Activated CD4-positive, alpha-beta memory T cell treated with anti-CD3 and anti-CD28 coated beads for 36 hours (primary cell): ENCODE results near the gene RNU7-1. TPM values are rescaled to one million over a fixed set of nuclear protein-coding genes. Genes with fewer than 3 reads are reported as not detected.
A peak's percentile ranks its signal among the peaks of the same experiment; 100 is the strongest.

ENCODE experiments used
- CTCF ChIA-PET: fragments of 350-600 bp; sonication (Branson Sonifier 250); formaldehyde crosslinking; loops from one replicate; lab custom pipeline; 2021; ENCODE audit warnings: antibody characterized with exemption, inconsistent platforms; lab: Charles Lee
- POLR2A ChIA-PET: fragments of 350-600 bp; sonication (Branson Sonifier 250); formaldehyde crosslinking; loops from one replicate; lab custom pipeline; 2021; ENCODE audit warnings: antibody characterized with exemption; lab: Charles Lee
- DNase-seq: peaks from one replicate; pipeline ENCODE4 v3.0.0-alpha.2; 2020
- H3K27ac Mint-ChIP-seq: one replicate; pipeline ENCODE4 v1.8.0; 2021; ENCODE audit warnings: mixed read lengths
- H3K27me3 Mint-ChIP-seq: one replicate; pipeline ENCODE4 v1.8.0; 2021; ENCODE audit warnings: mixed read lengths
- H3K36me3 Mint-ChIP-seq: one replicate; pipeline ENCODE4 v1.8.0; 2021; ENCODE audit warnings: mixed read lengths
- H3K4me1 Mint-ChIP-seq: one replicate; pipeline ENCODE4 v1.8.0; 2021; ENCODE audit warnings: low read depth, mixed read lengths
- H3K4me3 Mint-ChIP-seq: one replicate; pipeline ENCODE4 v1.8.0; 2021; ENCODE audit warnings: mild to moderate bottlenecking, mixed read lengths
- H3K9me3 Mint-ChIP-seq: one replicate; pipeline ENCODE4 v1.8.0; 2021; ENCODE audit warnings: mixed read lengths
- intact Hi-C: fragments of 100-400 bp; cut with micrococcal nuclease; formaldehyde crosslinking; loops from one replicate; pipeline ENCODE4 v1.15.1; 2023
- total RNA-seq, 2 experiments: library from RNA; stranded (reverse); gene quantifications; one replicate each; pipeline ENCODE4 v1.2.3, GENCODE V29; 2021

RNU7-1 gene
- total RNA-seq, 2 experiments from 2014 or later, result not detected

- intact Hi-C loops, result no loop called here
- ChIA-PET POLR2A (interaction anchor here (0.8 to 13.2 kb wide), 3 partner anchors 7 to 103 kb away, joined by 3 to 507 read pairs (median 8); partner anchors contain the start of genes C12orf57, PTPN6 and RNU7-1), CTCF (interaction anchor here (0.6 to 15.9 kb wide), 5 partner anchors 5 to 17 kb away, joined by 3 to 586 read pairs (median 3); partner anchors contain the start of genes C12orf57, PTPN6 and RNU7-1)
- Mint-ChIP-seq H3K36me3 (peaks cover 76% of the 10 kb centered on the region), H3K27ac (peak overlapping the region; percentile 97), H3K27me3 (no peaks in the 10 kb centered on the region), H3K4me3 (peak overlapping the region; percentile 98), H3K4me1 (peaks cover 71% of the 10 kb centered on the region), H3K9me3 (no peaks in the 10 kb centered on the region)
- DNase-seq, result no peak
These were observed 10.9 kb downstream of the RNU7-1 start for GRCh38 chr12:6954316-6955107.

DNA sequence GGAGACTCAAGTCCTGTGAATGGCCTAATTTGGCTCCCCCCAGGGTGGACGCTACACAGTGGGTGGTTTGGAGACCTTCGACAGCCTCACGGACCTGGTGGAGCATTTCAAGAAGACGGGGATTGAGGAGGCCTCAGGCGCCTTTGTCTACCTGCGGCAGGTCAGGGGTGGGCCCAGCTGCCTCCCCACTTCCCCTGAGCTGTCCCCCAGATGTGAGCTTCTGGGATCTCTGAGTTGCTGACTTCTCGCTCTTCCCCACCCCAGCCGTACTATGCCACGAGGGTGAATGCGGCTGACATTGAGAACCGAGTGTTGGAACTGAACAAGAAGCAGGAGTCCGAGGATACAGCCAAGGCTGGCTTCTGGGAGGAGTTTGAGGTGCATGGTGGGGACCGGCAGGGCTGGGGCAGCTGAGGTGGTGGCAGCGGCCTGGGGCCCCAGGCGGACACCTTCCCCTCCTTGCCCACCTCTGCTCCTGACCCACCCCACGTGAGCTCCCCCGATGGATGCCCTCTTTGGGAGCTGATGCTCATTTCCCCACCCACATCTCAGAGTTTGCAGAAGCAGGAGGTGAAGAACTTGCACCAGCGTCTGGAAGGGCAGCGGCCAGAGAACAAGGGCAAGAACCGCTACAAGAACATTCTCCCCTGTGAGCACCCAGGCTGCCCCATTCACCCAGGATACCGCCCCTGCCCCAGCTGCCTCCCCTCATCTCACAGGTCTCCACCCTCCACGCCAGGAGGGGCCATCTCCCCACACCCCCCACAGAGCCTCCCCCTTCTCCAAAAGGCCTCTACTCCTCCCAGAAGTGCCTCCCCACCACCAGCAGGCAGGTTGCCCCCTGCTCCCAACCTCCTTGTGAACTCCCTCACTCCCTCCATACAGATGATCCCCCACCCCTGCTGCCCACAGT, 11.7 kb downstream of the RNU7-1 start:
- ChIA-PET CTCF (interaction anchor here (0.6 to 15.9 kb wide), 6 partner anchors 5 to 83 kb away, joined by 3 to 586 read pairs (median 3); partner anchors contain the start of genes C12orf57, PTPN6 and RNU7-1), POLR2A (interaction anchor here (0.6 to 13.2 kb wide), 3 partner anchors 8 to 103 kb away, joined by 3 to 507 read pairs (median 8); partner anchors contain the start of genes C12orf57, PTPN6 and RNU7-1)
- Mint-ChIP-seq H3K36me3 (peaks cover 82% of the 10 kb centered on the region), H3K27ac (peak overlapping the region; percentile 97), H3K27me3 (no peaks in the 10 kb centered on the region), H3K4me3 (peak overlapping the region; percentile 98), H3K4me1 (peaks cover 71% of the 10 kb centered on the region), H3K9me3 (no peaks in the 10 kb centered on the region)
- no peak for DNase-seq
- intact Hi-C loops, result no loop called here

GRCh38 chr12:6956021-6956727, 12.6 kb downstream of the RNU7-1 start:
- DNase-seq, result peak; percentile 56
- no peaks in the 10 kb centered on the region for H3K27me3 Mint-ChIP-seq
- peaks cover 75% of the 10 kb centered on the region for H3K4me1 Mint-ChIP-seq
- peak overlapping the region; percentile 98 for H3K4me3 Mint-ChIP-seq
- intact Hi-C loops, result no loop called here
- POLR2A ChIA-PET, result interaction anchor here (0.6 to 13.2 kb wide), 4 partner anchors 8 to 103 kb away, joined by 3 to 507 read pairs (median 6); partner anchors contain the start of genes C12orf57, PTPN6 and RNU7-1
- H3K9me3 Mint-ChIP-seq, result no peaks in the 10 kb centered on the region
- H3K27ac Mint-ChIP-seq, result peak overlapping the region; percentile 97
- peaks cover 86% of the 10 kb centered on the region for H3K36me3 Mint-ChIP-seq
- CTCF ChIA-PET, result interaction anchor here (1.0 to 15.9 kb wide), 5 partner anchors 4 to 84 kb away, joined by 3 to 586 read pairs (median 63); partner anchors contain the start of genes C12orf57, PTPN6 and RNU7-1

- peaks cover 88% of the 10 kb centered on the region for H3K36me3 Mint-ChIP-seq
These were observed 13.6 kb downstream of the RNU7-1 start for GRCh38 chr12:6957151-6957701.

GRCh38 chr12:6957741-6958608, 14.4 kb downstream of the RNU7-1 start:
- Mint-ChIP-seq H3K9me3 (no peaks in the 10 kb centered on the region), H3K27me3 (no peaks in the 10 kb centered on the region), H3K4me3 (peak overlapping the region; percentile 98), H3K36me3 (peaks cover 80% of the 10 kb centered on the region), H3K27ac (peak overlapping the region; percentile 97), H3K4me1 (peaks cover 93% of the 10 kb centered on the region)
- intact Hi-C loops, result no loop called here
- ChIA-PET CTCF (interaction anchor here (0.8 to 15.9 kb wide), 9 partner anchors 2 to 152 kb away, joined by 3 to 586 read pairs (median 6); partner anchors contain the start of genes C12orf57, PTPN6 and RNU7-1), POLR2A (interaction anchor here (0.8 to 13.2 kb wide), 7 partner anchors 10 to 169 kb away, joined by 3 to 507 read pairs (median 4); partner anchors contain the start of genes C12orf57, CD4, EMG1 and PHB2)
- DNase-seq, result peak; percentile 45

More at GRCh38 chr12:6957151-6957701, 13.6 kb downstream of the RNU7-1 start:
- POLR2A ChIA-PET, result interaction anchor here (0.6 to 13.2 kb wide), 3 partner anchors 10 to 17 kb away, joined by 4 to 507 read pairs (median 4); partner anchors contain the start of genes C12orf57, PTPN6 and RNU7-1
- Mint-ChIP-seq H3K27ac (peak overlapping the region; percentile 97), H3K9me3 (no peaks in the 10 kb centered on the region), H3K27me3 (no peaks in the 10 kb centered on the region), H3K4me3 (peak overlapping the region; percentile 98), H3K4me1 (peaks cover 86% of the 10 kb centered on the region)
- intact Hi-C loops, result no loop called here
- DNase-seq, result peak; percentile 45
- CTCF ChIA-PET, result interaction anchor here (1.0 to 15.9 kb wide), 6 partner anchors 3 to 85 kb away, joined by 3 to 586 read pairs (median 34); partner anchors contain the start of genes C12orf57, PTPN6 and RNU7-1

- CTCF ChIA-PET, result interaction anchor here (0.8 to 13.5 kb wide), 7 partner anchors 9 to 151 kb away, joined by 3 to 586 read pairs (median 6); partner anchors contain the start of genes C12orf57, PTPN6 and RNU7-1
- POLR2A ChIA-PET, result interaction anchor here (0.6 to 13.2 kb wide), 9 partner anchors 9 to 170 kb away, joined by 3 to 507 read pairs (median 4); partner anchors contain the start of genes C12orf57, CD4, EMG1 and PHB2
- peaks cover 92% of the 10 kb centered on the region for H3K4me1 Mint-ChIP-seq
- intact Hi-C loops, result no loop called here
- peaks cover 74% of the 10 kb centered on the region for H3K36me3 Mint-ChIP-seq
- DNase-seq, result no peak
- peak overlapping the region; percentile 98 for H3K4me3 Mint-ChIP-seq
- H3K27ac Mint-ChIP-seq, result peak overlapping the region; percentile 97
- H3K9me3 Mint-ChIP-seq, result no peaks in the 10 kb centered on the region
- no peaks in the 10 kb centered on the region for H3K27me3 Mint-ChIP-seq
These were observed 15.0 kb downstream of the RNU7-1 start for GRCh38 chr12:6958609-6959057.

DNA sequence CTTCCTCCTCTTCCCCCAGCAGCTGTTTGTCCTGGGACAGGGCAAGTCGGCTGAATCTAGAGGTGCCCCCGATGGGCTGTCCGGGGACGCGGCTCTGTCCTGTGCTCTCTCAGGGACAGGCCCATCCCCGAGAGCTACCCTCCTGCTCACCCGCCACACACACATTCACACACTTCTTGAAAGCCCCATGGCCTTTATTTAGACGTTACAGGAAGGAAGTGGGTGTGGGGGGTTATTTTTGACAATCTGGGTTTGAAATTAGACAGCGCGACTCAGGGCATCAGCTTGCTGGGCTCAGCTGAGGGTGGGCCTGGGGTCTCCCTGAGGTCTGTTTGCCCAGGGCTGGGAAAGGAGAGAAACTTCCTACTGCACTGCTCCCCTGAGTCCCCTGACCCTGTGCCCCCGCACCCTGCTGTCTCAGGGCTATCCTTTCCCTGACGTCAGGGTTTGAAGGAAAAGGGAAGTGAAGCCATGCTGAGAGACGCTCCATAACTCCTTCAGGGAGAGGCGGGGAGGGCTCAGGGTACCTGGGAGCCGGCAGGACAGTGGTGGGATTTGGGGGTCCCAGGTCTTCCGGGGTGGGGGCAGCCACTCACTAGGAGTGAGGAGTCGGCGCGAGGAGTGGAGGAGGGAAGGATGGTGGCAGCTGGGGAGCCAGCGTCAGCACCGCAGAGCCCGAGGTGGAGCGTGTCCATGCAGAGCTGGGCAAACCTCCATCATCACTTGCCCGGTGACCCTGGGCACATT, 15.6 kb downstream of the RNU7-1 start:
- H3K9me3 Mint-ChIP-seq, result no peaks in the 10 kb centered on the region
- H3K27ac Mint-ChIP-seq, result peak overlapping the region; percentile 97
- intact Hi-C loops, result no loop called here
- peaks cover 88% of the 10 kb centered on the region for H3K4me1 Mint-ChIP-seq
- H3K27me3 Mint-ChIP-seq, result no peaks in the 10 kb centered on the region
- H3K36me3 Mint-ChIP-seq, result peaks cover 68% of the 10 kb centered on the region
- DNase-seq, result peak; percentile 84
- ChIA-PET POLR2A (interaction anchor here (0.6 to 13.2 kb wide), 10 partner anchors 9 to 170 kb away, joined by 3 to 507 read pairs (median 4); partner anchors contain the start of genes C12orf57, CD4, EMG1 and PHB2), CTCF (interaction anchor here (1.2 to 13.5 kb wide), 7 partner anchors 9 to 149 kb away, joined by 3 to 586 read pairs (median 6); partner anchors contain the start of genes C12orf57, PTPN6 and RNU7-1)
- peak overlapping the region; percentile 98 for H3K4me3 Mint-ChIP-seq

- Mint-ChIP-seq H3K27me3 (no peaks in the 10 kb centered on the region), H3K4me1 (peaks cover 87% of the 10 kb centered on the region), H3K36me3 (peaks cover 60% of the 10 kb centered on the region), H3K4me3 (peak overlapping the region; percentile 98), H3K27ac (peak overlapping the region; percentile 97), H3K9me3 (no peaks in the 10 kb centered on the region)
- POLR2A ChIA-PET, result interaction anchor here (0.9 to 13.2 kb wide), 8 partner anchors 9 to 148 kb away, joined by 3 to 507 read pairs (median 7); partner anchors contain the start of genes C12orf57, EMG1, PHB2 and PTPN6
- no peak for DNase-seq
- CTCF ChIA-PET, result interaction anchor here (1.8 to 13.5 kb wide), 7 partner anchors 10 to 148 kb away, joined by 6 to 586 read pairs (median 8); partner anchors contain the start of genes C12orf57, PTPN6 and RNU7-1
- intact Hi-C loops, result loop anchor here (2.0 to 5.0 kb wide), 5 partner anchors 35 to 1123 kb away; partner anchors contain the start of genes C1RL, ENO2, NECAP1 and SPSB2
These were observed 16.4 kb downstream of the RNU7-1 start for GRCh38 chr12:6959805-6960592.
